CD4-positive, alpha-beta T cell (primary cell): ENCODE results near the gene MYOM3. TPM values are rescaled to one million over a fixed set of nuclear protein-coding genes. Genes with fewer than 3 reads are reported as not detected.
A peak's percentile ranks its signal among the peaks of the same experiment; 100 is the strongest.

Source experiments
- ATAC-seq: fragments of 200-7000 bp; cut with Tn5 transposase; one replicate; pipeline ENCODE4 v1.10.0; 2022; ENCODE audit warnings: mild to moderate bottlenecking; ENCODE audit not compliant: poor library complexity
- CTCF ChIA-PET: fragments of 350-600 bp; sonication (Branson Sonifier 250); formaldehyde crosslinking; loops from one replicate; lab custom pipeline; 2021; ENCODE audit warnings: antibody characterized with exemption, inconsistent platforms; lab: Charles Lee
- POLR2A ChIA-PET: fragments of 350-600 bp; sonication (Branson Sonifier 250); formaldehyde crosslinking; loops from one replicate; lab custom pipeline; 2021; ENCODE audit warnings: antibody characterized with exemption, inconsistent platforms; lab: Charles Lee
- DNase-seq, 14 experiments: peaks; one replicate each; pipeline ENCODE4 v3.0.0-alpha.2; 2013 to 2020; ENCODE audit warnings: mixed read lengths in 2 of 14
- H3K27ac ChIP-seq, 2 donors: one replicate each; pipeline versions ENCODE4 v1.5.1 to v1.7.0; 2013; ENCODE audit warnings: low read length in 2 of 2, low read depth in 1 of 2, mild to moderate bottlenecking in 1 of 2
- H3K27me3 ChIP-seq, 2 experiments: 1 replicate in 1 of 2; 2 replicates in 1 of 2; pipeline versions ENCODE4 v1.6.1 to v1.7.0; 2013; ENCODE audit warnings: low read length in 2 of 2, control low read depth in 1 of 2, mild to moderate bottlenecking in 1 of 2, moderate library complexity in 1 of 2; ENCODE audit not compliant: insufficient read depth in 2 of 2, control insufficient read depth in 1 of 2
- H3K36me3 ChIP-seq: one replicate; pipeline ENCODE4 v1.6.1; 2013; ENCODE audit warnings: low read length, control low read depth; ENCODE audit not compliant: insufficient read depth
- H3K4me1 ChIP-seq: one replicate; pipeline ENCODE4 v1.6.1; 2013; ENCODE audit warnings: low read length, control low read depth; ENCODE audit not compliant: insufficient read depth
- H3K4me3 ChIP-seq: one replicate; pipeline ENCODE4 v1.5.1; 2013; ENCODE audit warnings: mild to moderate bottlenecking, low read length, moderate library complexity
- H3K9me3 ChIP-seq, 2 experiments: 1 replicate in 1 of 2; 2 replicates in 1 of 2; pipeline versions ENCODE4 v1.6.1 to v1.7.0; 2013; ENCODE audit warnings: low read length in 2 of 2, mild to moderate bottlenecking in 2 of 2, control low read depth in 1 of 2, moderate library complexity in 1 of 2; ENCODE audit not compliant: control insufficient read depth in 1 of 2, insufficient read depth in 1 of 2
- H3K27ac Mint-ChIP-seq: one replicate; pipeline ENCODE4 v1.8.0; 2020; ENCODE audit warnings: mixed read lengths
- H3K27me3 Mint-ChIP-seq: one replicate; pipeline ENCODE4 v1.8.0; 2021; ENCODE audit warnings: mixed read lengths
- H3K36me3 Mint-ChIP-seq: one replicate; pipeline ENCODE4 v1.8.0; 2021; ENCODE audit warnings: low read depth, mixed read lengths
- H3K4me1 Mint-ChIP-seq: one replicate; pipeline ENCODE4 v1.8.0; 2021; ENCODE audit warnings: low read depth, mixed read lengths
- H3K4me3 Mint-ChIP-seq: one replicate; pipeline ENCODE4 v1.8.0; 2020; ENCODE audit warnings: mild to moderate bottlenecking, mixed read lengths
- H3K9me3 Mint-ChIP-seq: one replicate; pipeline ENCODE4 v1.8.0; 2020; ENCODE audit warnings: mixed read lengths
- intact Hi-C, 2 experiments: fragments of 100-400 bp; cut with DNase I in 1 of 2; cut with micrococcal nuclease in 1 of 2; formaldehyde crosslinking; loops; one replicate each; pipeline versions ENCODE4 v1.15.1 to v1.9.0; 2023 to 2025; cut with DNase I, micrococcal nuclease
- total RNA-seq, 174 experiments: library from RNA in 2 of 174; stranded (reverse) in 2 of 174; gene quantifications; one replicate each; pipeline ENCODE4 v1.2.3 and lab custom pipeline; 2021 to 2026
- TF ChIP-seq, protein P1 (sequence below): fragments of 200-600 bp; IDR thresholded peaks from one replicate; pipeline ENCODE4 v1.8.0; 2022; ENCODE audit warnings: antibody characterized with exemption, mild to moderate bottlenecking

MYOM3 gene
- total RNA-seq, 2 experiments from 2014 or later = not detected

DNA sequence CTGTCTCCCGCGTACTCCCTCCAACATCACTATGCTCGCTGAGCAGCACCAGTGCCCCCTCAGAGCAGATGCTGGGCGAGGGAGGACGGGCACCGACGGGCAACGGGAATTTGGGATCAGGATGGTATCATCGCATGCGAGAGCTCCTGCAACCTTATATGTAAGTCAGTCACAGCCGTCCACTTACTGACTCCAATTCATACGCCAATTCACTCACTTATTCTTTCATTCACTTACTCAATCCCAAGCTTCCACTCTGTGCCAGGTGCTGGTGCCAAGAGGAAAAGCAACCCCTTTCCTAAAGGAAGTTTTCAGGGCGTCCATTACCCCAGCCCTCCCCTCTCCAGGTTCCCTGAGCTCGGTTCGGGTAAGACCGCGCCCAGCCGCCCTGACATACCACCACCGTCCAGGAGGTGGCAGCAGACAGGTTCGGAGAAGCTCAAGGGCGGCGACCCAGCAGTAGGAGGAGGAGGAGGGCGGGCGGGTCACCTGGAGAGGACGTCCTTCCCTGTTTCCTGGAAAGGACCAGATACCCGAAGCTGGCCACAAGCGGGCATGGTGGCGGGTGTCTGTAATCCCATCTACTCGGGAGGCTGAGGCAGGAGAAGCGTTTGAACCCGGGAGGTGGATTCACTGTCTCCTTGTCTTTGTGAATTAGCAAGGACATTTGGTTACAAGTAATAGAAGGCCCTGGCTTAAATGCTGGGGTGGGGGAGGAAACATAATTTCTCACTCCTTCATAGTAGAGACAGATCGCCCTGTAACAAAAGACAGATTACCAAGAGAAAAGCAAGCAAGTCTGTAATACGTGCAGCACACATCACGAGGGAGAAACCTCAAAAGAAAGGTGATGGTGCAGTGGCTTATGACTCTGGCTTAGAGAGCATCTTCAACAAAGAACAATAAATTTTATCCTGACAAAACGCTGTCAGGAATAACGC, 38.6 kb upstream of the MYOM3 start:
- peaks cover 46% of the 10 kb centered on the region for H3K27me3 Mint-ChIP-seq
- Histone ChIP-seq H3K27ac (no peak overlapping the region), H3K4me3 (peak overlapping the region; percentile 31), H3K27me3 (peaks cover 11 to 23% of the 10 kb centered on the region in 2 experiments), H3K36me3 (no peaks in the 10 kb centered on the region), H3K4me1 (peaks cover 12% of the 10 kb centered on the region), H3K9me3 (no peaks in the 10 kb centered on the region)
- H3K27ac Mint-ChIP-seq = no peak overlapping the region
- H3K4me3 Mint-ChIP-seq = peak overlapping the region; percentile 44
- intact Hi-C loops = loop anchor here (1.0 to 2.0 kb wide), 3 partner anchors 241 to 486 kb away; no protein-coding TSS in a partner anchor
- DNase-seq (peak; percentile 76 to 91 (median 87)), ATAC-seq (peak; percentile 98)
- ChIA-PET CTCF (interaction anchor here (0.5 to 2.4 kb wide), 28 partner anchors 8 to 685 kb away, joined by 3 to 21 read pairs (median 4); no protein-coding TSS in a partner anchor), POLR2A (interaction anchor here (0.7 to 1.1 kb wide), 2 partner anchors 241 to 243 kb away, joined by 3 read pairs; no protein-coding TSS in a partner anchor)
- no peaks in the 10 kb centered on the region for H3K36me3 Mint-ChIP-seq
- H3K4me1 Mint-ChIP-seq = peaks cover 11% of the 10 kb centered on the region
- TF ChIP-seq, protein P1, sequence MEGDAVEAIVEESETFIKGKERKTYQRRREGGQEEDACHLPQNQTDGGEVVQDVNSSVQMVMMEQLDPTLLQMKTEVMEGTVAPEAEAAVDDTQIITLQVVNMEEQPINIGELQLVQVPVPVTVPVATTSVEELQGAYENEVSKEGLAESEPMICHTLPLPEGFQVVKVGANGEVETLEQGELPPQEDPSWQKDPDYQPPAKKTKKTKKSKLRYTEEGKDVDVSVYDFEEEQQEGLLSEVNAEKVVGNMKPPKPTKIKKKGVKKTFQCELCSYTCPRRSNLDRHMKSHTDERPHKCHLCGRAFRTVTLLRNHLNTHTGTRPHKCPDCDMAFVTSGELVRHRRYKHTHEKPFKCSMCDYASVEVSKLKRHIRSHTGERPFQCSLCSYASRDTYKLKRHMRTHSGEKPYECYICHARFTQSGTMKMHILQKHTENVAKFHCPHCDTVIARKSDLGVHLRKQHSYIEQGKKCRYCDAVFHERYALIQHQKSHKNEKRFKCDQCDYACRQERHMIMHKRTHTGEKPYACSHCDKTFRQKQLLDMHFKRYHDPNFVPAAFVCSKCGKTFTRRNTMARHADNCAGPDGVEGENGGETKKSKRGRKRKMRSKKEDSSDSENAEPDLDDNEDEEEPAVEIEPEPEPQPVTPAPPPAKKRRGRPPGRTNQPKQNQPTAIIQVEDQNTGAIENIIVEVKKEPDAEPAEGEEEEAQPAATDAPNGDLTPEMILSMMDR = peak; percentile 87
- H3K9me3 Mint-ChIP-seq = no peaks in the 10 kb centered on the region

DNA sequence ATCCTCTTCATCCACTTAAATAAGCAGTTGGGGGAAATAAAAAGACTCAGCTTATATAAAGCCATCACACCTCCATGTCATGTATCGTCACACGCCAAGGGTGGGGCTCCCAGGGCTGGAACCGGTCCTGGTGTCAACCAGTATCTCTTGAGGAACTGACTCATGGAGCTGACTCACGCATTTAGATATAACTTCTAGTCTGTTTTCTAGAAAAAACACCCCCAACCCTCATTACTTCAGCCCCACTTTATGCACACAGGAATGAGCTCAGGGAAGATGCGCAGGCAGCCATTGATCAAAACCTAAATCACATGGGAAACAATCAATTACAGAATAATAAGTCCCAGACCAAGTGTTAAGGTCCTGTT, 37.9 kb upstream of the MYOM3 start:
- Mint-ChIP-seq H3K27ac (no peak overlapping the region), H3K4me3 (no peak overlapping the region)
- POLR2A ChIA-PET = interaction anchor here (0.7 to 1.1 kb wide), 2 partner anchors 242 to 243 kb away, joined by 3 read pairs; no protein-coding TSS in a partner anchor

DNA sequence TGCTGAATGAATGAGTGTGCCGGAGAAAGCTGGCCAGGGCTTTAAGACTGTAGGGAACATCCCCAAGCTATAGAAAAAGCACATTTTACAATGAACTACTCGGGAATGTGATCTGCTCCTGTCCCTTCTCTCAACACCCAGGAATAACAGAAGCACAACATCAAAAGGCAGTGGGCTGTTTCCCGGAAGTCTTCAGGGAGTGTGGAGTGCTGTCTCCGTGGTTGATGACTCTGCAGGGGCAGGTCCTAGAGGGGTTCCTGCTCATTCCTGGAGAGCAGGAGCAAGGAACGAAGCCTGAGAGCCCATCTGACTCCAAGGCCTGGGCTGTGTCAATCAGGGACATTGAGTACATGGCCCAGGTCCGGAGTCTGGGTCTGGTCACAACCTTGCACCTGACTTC, 35.9 kb upstream of the MYOM3 start:
- H3K9me3 Mint-ChIP-seq = no peaks in the 10 kb centered on the region
- no peaks in the 10 kb centered on the region for H3K9me3 ChIP-seq
- H3K4me3 ChIP-seq = no peak overlapping the region
- no peaks in the 10 kb centered on the region for H3K36me3 ChIP-seq
- peaks cover 46% of the 10 kb centered on the region for H3K27me3 Mint-ChIP-seq
- no peak overlapping the region for H3K27ac Mint-ChIP-seq
- H3K27ac ChIP-seq = no peak overlapping the region
- H3K4me3 Mint-ChIP-seq = no peak overlapping the region
- ChIA-PET CTCF (no interaction called here), POLR2A (no interaction called here)
- peaks cover 11% of the 10 kb centered on the region for H3K4me1 Mint-ChIP-seq
- H3K27me3 ChIP-seq = peaks cover 11 to 19% of the 10 kb centered on the region in 2 experiments
- peaks cover 12% of the 10 kb centered on the region for H3K4me1 ChIP-seq
- H3K36me3 Mint-ChIP-seq = no peaks in the 10 kb centered on the region
- TF ChIP-seq, protein P1 = no peak
- ATAC-seq (no peak), DNase-seq (no peak)
- intact Hi-C loops = loop anchor here in 1 of 2 experiments (2.0 kb wide), 1 partner anchor 53 kb away; no protein-coding TSS in a partner anchor

More for the DNA sequence above, 37.9 kb upstream of the MYOM3 start:
- H3K36me3 Mint-ChIP-seq = no peaks in the 10 kb centered on the region
- CTCF ChIA-PET = interaction anchor here (0.6 to 2.4 kb wide), 24 partner anchors 9 to 685 kb away, joined by 3 to 21 read pairs (median 4); no protein-coding TSS in a partner anchor
- H3K27me3 Mint-ChIP-seq = peaks cover 46% of the 10 kb centered on the region
- Histone ChIP-seq H3K9me3 (no peaks in the 10 kb centered on the region), H3K4me1 (peaks cover 12% of the 10 kb centered on the region), H3K27ac (no peak overlapping the region), H3K4me3 (no peak overlapping the region), H3K27me3 (peaks cover 11 to 23% of the 10 kb centered on the region in 2 experiments), H3K36me3 (no peaks in the 10 kb centered on the region)
- H3K9me3 Mint-ChIP-seq = no peaks in the 10 kb centered on the region
- peaks cover 11% of the 10 kb centered on the region for H3K4me1 Mint-ChIP-seq
- DNase-seq (peak in 4 of 14 experiments; percentile 8 to 64 (median 43)), ATAC-seq (no peak)
- TF ChIP-seq, protein P1 = no peak
- intact Hi-C loops = loop anchor here (1.0 to 2.0 kb wide), 4 partner anchors 51 to 487 kb away; no protein-coding TSS in a partner anchor
